Lung (tissue), 12 donors: Measurements from ENCODE around the gene LPIN3. TPM values are rescaled to one million over a fixed set of nuclear protein-coding genes. Genes with fewer than 3 reads are reported as not detected.

Source experiments
- ATAC-seq: fragments of 200-7000 bp; cut with Tn5 transposase; one replicate; pipeline ENCODE4 v1.9.1; 2020; ENCODE audit warnings: moderate number of reproducible peaks; ENCODE audit not compliant: insufficient read depth, low FRiP score
- DNase-seq, 3 donors: peaks; one replicate each; pipeline ENCODE4 v3.0.0-alpha.2; 2013 to 2017
- H3K27ac ChIP-seq, 2 donors: one replicate each; pipeline ENCODE4 v1.5.1; 2013; ENCODE audit warnings: mild to moderate bottlenecking in 2 of 2, moderate library complexity in 2 of 2, control low read depth in 1 of 2, inconsistent platforms in 1 of 2, low read depth in 1 of 2, low read length in 1 of 2
- H3K27me3 ChIP-seq, 3 donors: one replicate each; pipeline ENCODE4 v1.5.1; 2013; ENCODE audit warnings: low read length in 2 of 3; ENCODE audit not compliant: control insufficient read depth in 3 of 3, insufficient read depth in 3 of 3
- H3K36me3 ChIP-seq, 4 donors: one replicate each; pipeline ENCODE4 v1.5.1; 2013; ENCODE audit warnings: low read length in 4 of 4, mild to moderate bottlenecking in 1 of 4, moderate library complexity in 1 of 4; ENCODE audit not compliant: control insufficient read depth in 4 of 4, insufficient read depth in 4 of 4
- H3K4me1 ChIP-seq, 5 donors: one replicate each; pipeline ENCODE4 v1.5.1; 2013; ENCODE audit warnings: low read length in 5 of 5, mild to moderate bottlenecking in 2 of 5, moderate library complexity in 1 of 5; ENCODE audit not compliant: control insufficient read depth in 5 of 5, insufficient read depth in 5 of 5
- H3K4me3 ChIP-seq: one replicate; pipeline ENCODE4 v1.5.1; 2013; ENCODE audit warnings: mild to moderate bottlenecking, control low read depth, moderate library complexity
- H3K9ac ChIP-seq, 2 donors: one replicate each; pipeline ENCODE4 v1.5.1; 2013; ENCODE audit warnings: low read length in 2 of 2, control low read depth in 1 of 2; ENCODE audit not compliant: insufficient read depth in 1 of 2
- H3K9me3 ChIP-seq, 4 donors: one replicate each; pipeline ENCODE4 v1.5.1; 2013; ENCODE audit warnings: low read length in 3 of 4, mild to moderate bottlenecking in 1 of 4, moderate library complexity in 1 of 4; ENCODE audit not compliant: control insufficient read depth in 4 of 4, insufficient read depth in 3 of 4
- CTCF ChIP-seq: IDR thresholded peaks from 2 replicates; pipeline ENCODE4 v1.5.1; 2012; ENCODE audit warnings: mild to moderate bottlenecking; ENCODE audit errors: control extremely low read depth, extremely low read depth
- WGBS, 2 donors: extraction: QIAGEN DNeasy Blood & Tissue Kit; methylation state at CpG; one replicate each; pipeline ENCODE4 v1.1.7; 2013; 5-methylcytosine and 5-hydroxymethylcytosine counted together
- polyA plus RNA-seq, 2 donors: library from polyadenylated mRNA; stranded (reverse); fragments of 200-250 nt; gene quantifications; one replicate each; pipeline ENCODE4 v1.2.1, GENCODE V29; 2013
- total RNA-seq, 2 donors: library from RNA; depleted of rRNA in 1 of 2; stranded (reverse); fragments of >200 nt in 1 of 2; gene quantifications; one replicate each; pipeline ENCODE4 v1.2.1, GENCODE V29; 2014 to 2021
- donor health status: control.
- donor health status: control.
- donor health status: Bipolar disorder and iron deficiency.
- donor health status: healthy.
- donor health status: DM: yes; HTN: yes; CAD: no.

Gene LPIN3
- total and polyA plus RNA-seq, 4 donors = 5.2 to 16.4 (median 10.4) TPM

GRCh38 chr20:41329435-41330342 is 10.9 kb upstream of the LPIN3 start:
- WGBS, 2 donors = 21 to 32% methylated on average over 14 of the region's 14 CpGs
- TF ChIP-seq CTCF = no peak
- peak; percentile 54 to 85 (median 72) for DNase-seq

GRCh38 chr20:41330343-41330720 is 10.3 kb upstream of the LPIN3 start:
- no peak for TF ChIP-seq CTCF
- Histone ChIP-seq H3K4me3 (no peak overlapping the region), H3K27me3 (no peaks in the 10 kb centered on the region), H3K36me3 (no peaks in the 10 kb centered on the region), H3K9ac (no peak overlapping the region), H3K4me1 (peaks cover 4 to 20% (median 9%) of the 10 kb centered on the region in 5 donors), H3K9me3 (no peaks in the 10 kb centered on the region), H3K27ac (peak overlapping the region in 1 of 2 donors; percentile 78)
- ATAC-seq (no peak), DNase-seq (no peak)
- WGBS, 2 donors = 82 to 88% methylated on average over 5 of the region's 5 CpGs

More at GRCh38 chr20:41329435-41330342, 10.9 kb upstream of the LPIN3 start:
- Histone ChIP-seq H3K9ac (peak overlapping the region in 1 of 2 donors; percentile 1), H3K9me3 (no peaks in the 10 kb centered on the region), H3K4me1 (peaks cover 2 to 17% (median 7%) of the 10 kb centered on the region in 5 donors), H3K27me3 (no peaks in the 10 kb centered on the region), H3K36me3 (no peaks in the 10 kb centered on the region), H3K4me3 (no peak overlapping the region), H3K27ac (peak overlapping the region; percentile 76 to 78)
- ATAC-seq = peak; percentile 84

DNA sequence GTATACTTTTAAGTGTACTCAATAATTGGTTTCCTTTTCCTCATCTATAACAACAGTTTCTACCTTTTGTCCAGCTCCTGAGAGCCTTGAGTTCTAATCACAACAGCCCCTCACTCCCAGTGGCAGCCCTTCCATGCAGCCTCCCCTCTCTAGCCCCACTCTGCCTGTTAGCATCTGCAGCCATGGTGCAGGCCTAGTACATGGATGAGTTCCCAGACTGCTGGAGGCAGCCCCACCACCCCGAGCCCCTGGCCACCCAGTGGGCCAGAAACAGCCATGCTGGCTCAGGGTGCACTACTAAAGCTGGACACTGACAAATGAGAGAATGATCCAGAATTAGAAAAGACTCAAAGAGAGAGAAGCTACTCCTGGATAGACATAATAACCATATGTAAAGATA is 9.7 kb upstream of the LPIN3 start:
- H3K4me3 ChIP-seq = no peak overlapping the region
- DNase-seq (no peak), ATAC-seq (no peak)
- H3K9ac ChIP-seq = no peak overlapping the region
- WGBS, 2 donors = 87 to 95% methylated on average over 1 of the region's 1 CpG
- H3K4me1 ChIP-seq = peaks cover 5 to 20% (median 9%) of the 10 kb centered on the region in 5 donors
- H3K27ac ChIP-seq = no peak overlapping the region
- no peaks in the 10 kb centered on the region for H3K36me3 ChIP-seq
- no peaks in the 10 kb centered on the region for H3K9me3 ChIP-seq
- no peak for TF ChIP-seq CTCF
- no peaks in the 10 kb centered on the region for H3K27me3 ChIP-seq
